RPMI7951 (cell line): ENCODE data around the gene PDSS2. TPM values are rescaled to one million over a fixed set of nuclear protein-coding genes. Genes with fewer than 3 reads are reported as not detected.
"Not testable (repeated sequence)": the region's sequence is repeated elsewhere in the genome, so short reads cannot be mapped to it uniquely, and the experiment has no call there.

Experiments
- DNase-seq: peaks from one replicate; pipeline ENCODE4 v3.0.0-alpha.2; 2012; ENCODE audit warnings: low read depth
- total RNA-seq: library from RNA; depleted of rRNA; stranded (reverse); fragments of >200 nt; shearing (Covaris generic); gene quantifications from 2 replicates; pipeline ENCODE4 v1.2.3, GENCODE V29; 2014; rRNA removed

Gene PDSS2
- total RNA-seq: 16.7 and 20.2 TPM in 2 replicates

DNA sequence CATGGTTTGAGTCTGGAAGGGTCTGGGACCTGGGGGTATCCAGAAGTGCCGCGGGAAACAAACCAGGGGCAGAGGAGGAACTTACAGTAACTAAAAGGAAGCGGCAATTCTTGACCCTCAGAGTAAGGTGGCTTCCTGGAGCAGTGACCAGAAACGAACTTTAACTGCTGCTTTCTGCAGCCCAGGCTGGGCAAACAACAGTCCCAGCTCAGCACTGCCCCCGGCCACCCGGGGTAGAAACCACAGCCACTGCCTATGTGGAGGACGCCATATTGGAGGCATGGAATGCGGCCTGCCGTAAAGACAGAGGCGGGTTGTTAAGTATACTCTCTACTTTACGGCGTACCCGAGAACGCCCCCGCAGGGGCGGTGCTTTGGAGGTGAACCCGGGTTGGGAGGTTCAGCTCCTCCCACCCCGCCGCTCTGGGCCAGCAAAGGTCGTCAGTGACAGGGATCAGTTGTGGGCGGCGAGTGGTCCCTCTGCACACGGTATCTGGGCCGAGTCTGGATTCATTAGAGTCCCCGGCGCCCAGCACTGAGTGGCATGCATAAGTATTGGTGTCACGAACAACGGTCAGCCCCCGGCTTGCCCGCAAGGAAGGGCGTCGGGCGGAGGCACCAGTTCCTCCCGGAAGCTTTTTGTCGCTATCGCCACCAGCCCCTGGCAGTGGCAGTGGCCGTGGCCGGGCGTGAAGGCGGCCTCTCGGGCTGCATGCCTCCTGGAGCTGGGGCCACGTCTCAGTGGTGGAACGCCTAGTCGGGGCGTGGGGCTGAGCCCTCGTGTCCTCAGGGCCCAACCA, at the start of gene PDSS2:
PDSS2 (minus strand) TSS at position 282 of the 800 bp plus-strand sequence; CDS start at position 3, 279 bp downstream.
- DNase-seq: peak; percentile 97

DNA sequence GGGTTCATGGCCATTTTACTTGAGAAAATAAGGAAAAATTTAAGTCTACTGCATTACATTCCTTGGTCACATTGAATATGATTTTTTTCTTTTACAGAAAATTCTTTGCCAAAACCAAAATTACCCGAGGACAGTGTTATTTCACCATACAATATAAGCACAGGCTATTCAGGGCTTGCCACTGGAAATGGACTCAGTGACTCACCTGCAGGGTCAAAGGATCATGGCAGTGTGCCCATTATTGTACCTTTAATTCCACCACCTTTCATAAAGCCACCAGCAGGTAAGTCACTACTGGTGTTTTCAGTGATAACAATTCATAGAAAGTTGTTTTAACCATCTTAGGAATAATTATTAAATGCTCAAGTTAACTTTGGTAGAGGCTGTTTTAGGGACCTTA, 46.8 kb upstream of the PDSS2 start:
- DNase-seq: no peak

GRCh38 chr6:107504270-107505026, 45.1 kb upstream of the PDSS2 start:
- DNase-seq: no peak

DNA sequence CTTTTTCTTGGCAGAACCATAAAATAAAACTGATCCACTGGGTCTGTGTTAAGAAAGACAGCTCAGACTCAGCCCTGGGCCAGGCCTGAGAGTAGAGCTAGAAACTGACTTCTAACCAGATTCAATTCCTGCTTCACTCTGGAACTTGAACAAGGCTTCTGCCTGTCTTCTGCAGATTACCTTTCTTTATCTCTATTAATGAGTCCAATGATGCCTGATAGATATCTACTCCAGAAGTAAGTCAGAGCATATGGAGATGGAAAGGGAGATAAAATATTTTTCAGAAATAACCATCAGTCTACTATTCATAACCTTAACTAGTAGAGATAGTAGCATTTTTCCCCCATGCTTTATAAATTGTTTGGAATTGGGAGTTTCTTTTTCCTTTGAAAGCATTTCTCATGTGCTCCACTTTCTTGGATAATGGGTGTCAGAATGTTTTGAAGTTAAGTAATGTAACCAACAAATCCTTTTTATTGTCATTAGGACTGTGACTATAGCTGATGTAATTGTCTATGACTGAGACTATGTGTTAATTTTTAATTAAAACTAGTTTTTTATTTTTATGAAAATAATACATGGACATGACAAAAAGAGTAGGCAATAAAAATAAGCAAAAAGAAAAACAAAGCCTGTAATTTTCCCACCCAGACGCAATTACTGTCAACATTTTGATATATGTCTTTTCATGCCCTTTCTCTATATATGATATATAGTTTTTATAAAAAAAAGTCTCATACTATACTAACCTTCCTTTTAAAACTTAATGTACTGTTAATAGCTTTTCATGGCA, 37.7 kb upstream of the PDSS2 start:
- DNase-seq: no peak

- DNase-seq: no peak
Observed at GRCh38 chr6:107495971-107496370, 36.6 kb upstream of the PDSS2 start.

GRCh38 chr6:107495196-107495643, 35.9 kb upstream of the PDSS2 start:
- DNase-seq: no peak

- peak; percentile 34 for DNase-seq
Observed at GRCh38 chr6:107493158-107494057, 34.0 kb upstream of the PDSS2 start.

DNA sequence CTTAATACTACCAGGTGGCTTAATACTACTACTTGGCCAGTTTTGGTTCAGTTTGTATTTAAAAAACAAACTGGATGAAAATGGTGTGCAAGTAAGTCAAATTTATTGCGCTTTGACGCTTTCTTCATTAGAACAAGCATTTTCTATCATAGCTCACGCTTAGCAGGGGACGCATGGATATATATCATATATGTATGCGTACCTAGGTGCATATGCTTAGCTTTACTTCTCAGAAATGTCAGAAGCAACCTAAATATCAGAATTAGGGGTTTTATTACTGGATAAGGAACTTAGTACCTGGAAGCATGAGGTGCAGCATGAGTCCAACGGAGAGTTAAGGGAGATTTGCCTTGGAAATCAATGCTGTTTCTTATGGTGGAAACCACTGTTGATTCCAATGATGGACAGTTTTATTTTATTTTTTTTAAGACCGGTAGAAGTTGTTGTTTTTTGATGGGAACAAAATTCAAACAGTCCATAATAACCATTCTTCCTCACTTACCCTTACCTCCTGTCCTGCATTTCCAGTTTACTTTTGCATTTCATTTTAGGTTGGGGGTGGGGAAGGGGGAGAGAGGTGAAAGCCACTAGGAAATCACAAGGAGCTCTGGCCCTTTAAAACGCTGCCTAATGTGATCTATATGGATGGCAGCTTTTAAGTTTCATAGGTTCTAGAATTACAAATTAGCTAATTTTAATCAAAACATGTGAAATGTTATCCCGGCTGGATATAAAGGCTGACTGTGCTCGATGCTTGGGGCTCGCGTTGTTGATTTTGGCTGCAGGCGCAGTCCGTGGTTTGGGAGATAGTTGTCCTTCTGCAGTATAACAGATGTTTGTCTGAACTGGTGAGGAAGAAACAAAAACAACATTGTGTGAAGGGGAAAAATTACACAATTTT, 32.6 kb upstream of the PDSS2 start:
- peak; percentile 77 for DNase-seq

DNA sequence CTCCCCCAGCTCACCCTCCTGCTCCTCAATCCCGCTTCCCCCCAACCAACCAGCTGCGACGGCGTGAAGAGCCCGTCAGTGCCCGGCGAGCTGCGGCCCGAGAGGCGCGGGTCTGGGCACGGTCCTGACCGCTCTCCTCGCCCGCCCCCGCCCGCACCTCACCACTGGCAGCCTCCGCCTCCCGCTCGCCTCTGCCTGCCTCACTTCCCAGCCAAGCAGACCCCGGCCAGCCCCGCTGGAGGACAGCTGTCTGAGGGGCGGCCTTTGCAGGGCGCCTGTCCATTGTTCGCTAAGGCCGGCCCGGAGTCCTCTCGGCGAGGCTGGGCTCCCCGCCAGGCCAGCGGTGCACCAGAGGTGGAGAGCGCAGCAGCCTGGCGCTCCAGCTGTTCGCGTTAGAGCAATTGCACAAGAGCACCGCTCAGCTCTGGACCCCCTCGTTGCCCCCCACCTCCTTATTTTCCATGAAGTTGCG, 31.8 kb upstream of the PDSS2 start:
- peak; percentile 20 for DNase-seq

GRCh38 chr6:107490566-107491137, 31.3 kb upstream of the PDSS2 start:
- no peak for DNase-seq

DNA sequence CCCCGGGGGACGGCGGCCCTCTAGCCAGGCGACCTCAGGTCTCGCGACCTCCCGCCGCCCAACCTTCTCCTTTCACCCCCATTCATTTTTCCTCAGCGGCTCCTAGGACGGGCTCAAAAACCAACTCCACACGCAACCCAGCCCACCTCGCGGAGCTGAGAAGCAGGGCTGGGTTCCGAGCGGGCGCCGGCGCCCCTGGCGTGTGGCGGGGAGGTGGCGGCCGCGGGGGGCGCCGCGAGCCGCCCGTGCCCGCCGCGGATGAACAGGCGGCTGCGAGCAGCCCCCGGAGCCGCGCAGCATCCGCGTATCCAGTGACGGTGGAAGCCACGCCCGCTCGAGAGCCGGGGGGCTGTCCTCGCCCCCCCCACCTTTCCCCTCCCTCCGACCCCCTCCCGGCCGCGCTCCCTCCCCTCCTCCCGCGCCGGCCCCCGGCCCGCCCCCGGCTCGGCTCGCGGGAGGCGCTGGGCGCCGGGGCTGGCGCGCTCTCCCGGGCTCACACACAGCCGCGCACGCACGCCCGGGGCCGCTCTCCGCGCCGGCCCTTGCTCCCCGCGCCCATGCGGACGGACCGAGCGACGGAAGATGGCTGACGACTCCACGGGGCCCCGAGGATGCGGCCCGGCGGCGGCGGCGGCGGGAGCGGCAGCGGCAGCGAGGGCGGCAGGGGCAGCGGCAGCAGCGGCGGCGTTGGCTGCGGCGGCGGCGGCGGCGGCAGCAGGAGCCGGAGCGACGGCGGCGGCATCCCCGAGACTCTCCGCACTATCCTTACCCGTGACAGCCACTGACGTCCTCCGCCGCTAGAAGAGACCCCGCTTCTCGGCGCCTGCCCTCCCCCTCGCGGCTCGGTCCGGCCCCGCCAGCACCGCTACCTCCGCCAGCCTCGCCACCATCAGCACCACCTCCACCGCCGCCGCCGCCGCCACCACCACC, 30.5 kb upstream of the PDSS2 start, which contains the start of gene SOBP:
SOBP (plus strand) TSS at position 482 of the 930 bp plus-strand sequence. CDS start 500 bp downstream, outside the sequence.
- peak; percentile 26 for DNase-seq

GRCh38 chr6:107488875-107489635, 29.7 kb upstream of the PDSS2 start:
- peak; percentile 6 for DNase-seq

- no peak for DNase-seq
Observed at GRCh38 chr6:107488174-107488874, 29.0 kb upstream of the PDSS2 start.

GRCh38 chr6:107485157-107485556, 25.8 kb upstream of the PDSS2 start:
- no peak for DNase-seq

DNA sequence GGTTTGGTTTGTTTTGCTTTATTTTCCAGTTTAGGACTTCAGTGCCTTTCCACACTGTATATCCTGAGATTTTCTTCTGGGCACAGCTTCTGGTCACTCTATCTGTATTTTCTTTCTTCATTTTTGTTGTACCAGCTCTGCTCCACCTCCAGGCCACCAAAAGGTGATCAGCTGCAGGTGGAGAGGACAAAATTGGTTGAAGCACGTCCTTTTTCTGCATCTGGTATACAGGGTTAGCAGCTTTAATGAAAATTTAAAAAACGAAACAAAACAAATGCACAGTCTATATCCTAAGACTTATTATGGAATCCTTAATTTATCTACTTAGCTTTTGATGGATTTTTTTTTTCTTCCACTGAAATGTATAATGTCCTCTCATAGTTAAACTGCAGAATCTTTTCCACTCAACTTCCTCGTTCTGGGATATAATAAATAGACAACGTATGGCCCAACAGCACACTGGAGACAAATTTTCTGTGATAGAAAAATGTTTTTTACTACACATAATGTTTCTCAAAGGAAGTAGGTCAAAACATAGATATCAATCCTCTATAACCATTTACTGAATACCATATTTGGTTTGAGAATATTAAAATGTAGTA, 19.8 kb upstream of the PDSS2 start:
- DNase-seq: no peak

GRCh38 chr6:107475826-107476225, 16.5 kb upstream of the PDSS2 start:
- not testable (repeated sequence) for DNase-seq
